Lower lobe of right lung (tissue), 2 donors: ENCODE results near the gene MCTP1. TPM values are rescaled to one million over a fixed set of nuclear protein-coding genes. Genes with fewer than 3 reads are reported as not detected.

Experiments
- ATAC-seq, 2 donors: fragments of 200-7000 bp; cut with Tn5 transposase; one replicate each; pipeline ENCODE4 v1.9.1; 2020 to 2022; ENCODE audit warnings: mild to moderate bottlenecking in 2 of 2, moderate library complexity in 2 of 2
- DNase-seq: peaks from one replicate; pipeline ENCODE4 v3.0.0-alpha.2; 2020
- H3K27ac ChIP-seq: fragments of 200-600 bp; one replicate; pipeline ENCODE4 v1.8.0; 2022
- H3K27me3 ChIP-seq: fragments of 200-600 bp; one replicate; pipeline ENCODE4 v1.8.0; 2022; ENCODE audit warnings: low read depth
- H3K36me3 ChIP-seq: fragments of 200-600 bp; one replicate; pipeline ENCODE4 v1.8.0; 2022; ENCODE audit warnings: mild to moderate bottlenecking
- H3K4me1 ChIP-seq: fragments of 200-600 bp; one replicate; pipeline ENCODE4 v1.8.0; 2022
- H3K4me3 ChIP-seq: fragments of 200-600 bp; one replicate; pipeline ENCODE4 v1.8.0; 2022; ENCODE audit warnings: mild to moderate bottlenecking
- H3K9me3 ChIP-seq: fragments of 200-600 bp; one replicate; pipeline ENCODE4 v1.8.0; 2022
- intact Hi-C: fragments of 100-400 bp; cut with DNase I; formaldehyde crosslinking; loops from one replicate; pipeline ENCODE4 v1.11.0; 2022
- total RNA-seq: library from RNA; stranded (reverse); fragmentation: NEBNext Ultra II Directional; extraction: Animal tissue kit (Norgen Biotek cat#: 25700); gene quantifications from one replicate; pipeline ENCODE4 v1.2.1, GENCODE V29; 2021
- TF ChIP-seq, protein P1 (sequence below): fragments of 200-600 bp; IDR thresholded peaks from one replicate; pipeline ENCODE4 v1.8.0; 2022; ENCODE audit warnings: antibody characterized with exemption, mild to moderate bottlenecking
- donor health status: DM: no; HTN: yes; CAD: no; lungs with severe emphysema.

The MCTP1 gene
- total RNA-seq, 1 donor from 2014 or later, result 38.7 TPM

DNA sequence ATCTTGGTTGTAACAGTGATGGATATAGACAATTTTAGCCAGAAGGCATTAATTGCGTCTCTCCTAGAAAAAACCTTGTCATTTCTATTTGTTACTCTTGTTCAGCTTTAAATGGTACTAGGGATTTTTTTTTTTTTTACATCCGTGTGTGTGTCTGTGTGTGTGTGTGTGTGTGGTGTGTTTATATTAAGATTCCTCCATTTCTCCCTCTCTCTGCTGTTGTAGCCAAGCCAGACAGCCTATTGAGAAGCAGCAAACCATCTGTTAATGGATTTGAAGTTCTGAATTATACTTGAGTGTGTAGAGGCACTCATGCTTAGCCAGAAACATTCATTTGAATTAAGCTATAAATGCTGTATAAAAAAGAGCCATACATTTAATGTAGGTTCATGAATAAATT, 594.1 kb downstream of the MCTP1 start:
- DNase-seq, result no peak
- H3K36me3 ChIP-seq, result peaks cover 29% of the 10 kb centered on the region
- no peaks in the 10 kb centered on the region for H3K9me3 ChIP-seq
- TF ChIP-seq, protein P1, sequence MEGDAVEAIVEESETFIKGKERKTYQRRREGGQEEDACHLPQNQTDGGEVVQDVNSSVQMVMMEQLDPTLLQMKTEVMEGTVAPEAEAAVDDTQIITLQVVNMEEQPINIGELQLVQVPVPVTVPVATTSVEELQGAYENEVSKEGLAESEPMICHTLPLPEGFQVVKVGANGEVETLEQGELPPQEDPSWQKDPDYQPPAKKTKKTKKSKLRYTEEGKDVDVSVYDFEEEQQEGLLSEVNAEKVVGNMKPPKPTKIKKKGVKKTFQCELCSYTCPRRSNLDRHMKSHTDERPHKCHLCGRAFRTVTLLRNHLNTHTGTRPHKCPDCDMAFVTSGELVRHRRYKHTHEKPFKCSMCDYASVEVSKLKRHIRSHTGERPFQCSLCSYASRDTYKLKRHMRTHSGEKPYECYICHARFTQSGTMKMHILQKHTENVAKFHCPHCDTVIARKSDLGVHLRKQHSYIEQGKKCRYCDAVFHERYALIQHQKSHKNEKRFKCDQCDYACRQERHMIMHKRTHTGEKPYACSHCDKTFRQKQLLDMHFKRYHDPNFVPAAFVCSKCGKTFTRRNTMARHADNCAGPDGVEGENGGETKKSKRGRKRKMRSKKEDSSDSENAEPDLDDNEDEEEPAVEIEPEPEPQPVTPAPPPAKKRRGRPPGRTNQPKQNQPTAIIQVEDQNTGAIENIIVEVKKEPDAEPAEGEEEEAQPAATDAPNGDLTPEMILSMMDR, result no peak
- no peaks in the 10 kb centered on the region for H3K27me3 ChIP-seq
- no peak overlapping the region for H3K27ac ChIP-seq
- ATAC-seq, result no peak
- H3K4me3 ChIP-seq, result no peak overlapping the region
- intact Hi-C loops, result no loop called here
- peaks cover 6% of the 10 kb centered on the region for H3K4me1 ChIP-seq

DNA sequence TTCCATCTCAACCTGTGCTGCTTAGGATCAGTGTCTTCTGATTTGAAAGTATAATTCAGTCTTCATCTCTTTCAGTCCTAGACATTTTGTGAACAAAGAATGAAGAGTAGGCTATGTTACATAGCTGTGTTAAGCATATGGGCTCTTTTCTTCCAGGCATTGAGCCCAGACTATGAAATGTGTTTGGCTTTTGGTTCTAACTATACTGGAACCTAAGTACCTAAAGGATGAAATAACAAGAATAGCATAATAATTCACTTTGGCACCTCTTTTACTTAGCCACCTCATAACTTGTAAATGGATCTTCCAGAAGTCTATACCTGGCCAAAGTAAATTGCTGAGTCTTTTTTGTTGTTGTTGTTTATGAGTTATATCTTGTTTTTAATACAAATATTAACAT, 595.0 kb downstream of the MCTP1 start:
- intact Hi-C loops, result no loop called here
- Histone ChIP-seq H3K9me3 (no peaks in the 10 kb centered on the region), H3K27ac (no peak overlapping the region), H3K4me1 (peaks cover 6% of the 10 kb centered on the region), H3K36me3 (peaks cover 24% of the 10 kb centered on the region), H3K4me3 (no peak overlapping the region), H3K27me3 (no peaks in the 10 kb centered on the region)
- DNase-seq (no peak), ATAC-seq (no peak)
- TF ChIP-seq, protein P1, result no peak

DNA sequence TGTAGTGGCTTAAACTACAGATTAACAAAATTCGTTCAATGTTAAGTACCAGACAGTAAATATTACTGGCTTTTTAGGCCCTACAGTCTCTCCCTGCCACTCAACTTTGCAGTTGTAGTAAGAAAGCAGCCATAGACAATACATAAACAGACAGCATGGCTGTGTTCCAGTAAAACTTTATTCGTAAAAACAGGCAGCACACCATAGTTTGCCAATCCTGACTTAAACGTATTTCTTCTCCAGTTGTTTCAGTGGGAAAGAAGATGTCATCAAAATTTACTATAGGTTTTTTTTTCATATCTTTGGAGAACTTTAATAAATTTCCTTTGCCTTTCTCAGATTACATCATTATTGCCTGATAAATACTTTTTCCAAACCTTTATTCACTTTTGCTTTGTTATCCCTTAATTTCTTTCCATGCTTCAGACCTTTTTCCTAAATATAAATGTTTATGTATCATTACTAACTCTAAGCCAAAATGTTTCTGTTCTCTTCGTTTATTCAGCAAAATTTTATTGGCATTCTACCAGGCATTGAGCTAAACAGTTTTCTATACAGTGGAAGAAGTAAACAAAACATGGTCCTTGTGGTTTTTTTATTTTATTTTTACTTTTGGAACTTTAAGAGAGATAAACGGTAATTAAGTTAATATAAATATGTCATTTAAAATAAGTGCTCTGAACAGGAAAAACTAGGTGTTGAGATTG, 601.9 kb downstream of the MCTP1 start:
- ATAC-seq, result no peak
- TF ChIP-seq, protein P1, result no peak
- no peak for DNase-seq
- no peaks in the 10 kb centered on the region for H3K4me1 ChIP-seq
- H3K27me3 ChIP-seq, result no peaks in the 10 kb centered on the region
- H3K9me3 ChIP-seq, result no peaks in the 10 kb centered on the region
- intact Hi-C loops, result no loop called here
- no peak overlapping the region for H3K4me3 ChIP-seq
- no peak overlapping the region for H3K27ac ChIP-seq
- peaks cover 20% of the 10 kb centered on the region for H3K36me3 ChIP-seq

DNA sequence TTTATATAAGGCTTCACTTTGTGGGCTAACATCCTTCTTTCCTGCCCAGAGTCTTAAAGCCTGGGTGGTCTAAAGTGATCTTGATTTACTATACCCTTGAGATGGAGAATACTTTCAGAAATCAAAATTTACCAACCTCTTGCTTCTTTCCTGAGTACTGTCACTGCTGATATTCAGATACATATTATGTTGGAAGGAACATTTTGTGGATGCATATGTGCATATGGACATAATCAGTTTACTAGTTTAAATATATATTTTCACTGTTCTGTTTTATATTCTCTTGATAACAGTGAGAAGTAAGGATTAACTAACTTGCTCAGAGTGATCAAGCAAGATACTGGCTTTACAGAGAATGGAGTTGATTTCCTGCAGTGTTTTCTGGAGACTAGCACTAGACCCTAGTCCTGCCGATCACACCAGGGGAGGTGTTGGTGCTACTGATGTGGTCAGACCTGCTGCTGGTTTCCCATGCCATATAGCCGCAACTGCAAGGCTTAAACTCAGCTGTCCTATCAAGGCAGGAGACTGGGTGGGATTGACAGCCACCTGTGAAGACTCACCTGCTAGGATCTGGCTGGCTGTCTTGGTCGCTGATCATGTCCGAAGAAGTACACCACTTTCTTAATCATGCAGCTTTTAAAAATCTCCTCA, 608.8 kb downstream of the MCTP1 start:
- H3K9me3 ChIP-seq, result no peaks in the 10 kb centered on the region
- H3K4me3 ChIP-seq, result no peak overlapping the region
- intact Hi-C loops, result no loop called here
- no peak for DNase-seq
- no peak for ATAC-seq
- H3K4me1 ChIP-seq, result no peaks in the 10 kb centered on the region
- H3K27me3 ChIP-seq, result no peaks in the 10 kb centered on the region
- peaks cover 15% of the 10 kb centered on the region for H3K36me3 ChIP-seq
- TF ChIP-seq, protein P1, result no peak
- no peak overlapping the region for H3K27ac ChIP-seq

DNA sequence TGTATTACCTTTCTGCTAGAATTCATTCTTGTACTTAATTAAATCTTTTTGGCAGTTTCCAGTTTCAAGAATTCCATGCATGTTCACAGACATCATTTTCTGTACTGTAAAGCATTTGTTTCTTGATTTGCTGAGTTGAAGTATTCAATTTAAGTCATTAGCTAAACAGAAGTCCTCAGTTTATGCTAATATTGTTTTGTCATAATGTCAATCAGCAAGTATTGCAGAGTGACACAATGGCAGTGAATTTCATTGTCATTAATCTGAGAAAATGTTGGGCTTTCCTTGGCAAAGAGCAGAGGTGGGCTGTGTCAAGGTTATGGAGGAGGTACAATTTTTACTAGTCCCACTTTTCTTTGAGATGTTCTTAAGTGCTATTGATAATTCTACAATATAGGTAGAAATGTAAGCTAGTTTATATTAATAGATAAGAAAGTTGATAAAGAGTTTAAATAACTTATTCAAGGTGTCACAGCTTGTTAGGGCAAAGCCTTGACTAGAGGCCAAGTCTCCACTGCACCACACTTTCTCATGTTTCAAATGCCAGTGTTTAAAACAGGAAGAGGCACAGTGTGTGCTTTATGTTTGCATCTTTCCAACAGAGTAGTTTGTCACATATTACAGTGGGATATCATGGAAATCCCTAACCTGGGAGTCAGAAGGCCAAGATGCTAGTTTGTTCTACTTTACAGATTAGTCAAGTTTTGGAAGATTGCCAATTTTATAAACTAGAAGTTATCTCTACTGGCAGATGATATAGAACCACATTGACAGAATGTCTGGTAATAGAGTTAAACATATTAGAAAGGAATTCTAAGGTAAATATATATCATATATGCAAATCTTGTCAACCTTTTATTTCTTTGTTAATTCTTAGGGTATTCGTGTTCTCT, 610.2 kb downstream of the MCTP1 start:
- H3K36me3 ChIP-seq, result peaks cover 5% of the 10 kb centered on the region
- no peaks in the 10 kb centered on the region for H3K9me3 ChIP-seq
- no peaks in the 10 kb centered on the region for H3K4me1 ChIP-seq
- no peak overlapping the region for H3K4me3 ChIP-seq
- TF ChIP-seq, protein P1, result no peak
- H3K27me3 ChIP-seq, result no peaks in the 10 kb centered on the region
- DNase-seq (no peak), ATAC-seq (no peak)
- intact Hi-C loops, result no loop called here
- H3K27ac ChIP-seq, result no peak overlapping the region
